Ishikawa (cell line): Measurements from ENCODE around the gene DYNLT2.

ENCODE experiments used
- CEBPB ChIP-seq: IDR thresholded peaks from 2 replicates; pipeline ENCODE4 v1.6.1; 2012
- CREB1 ChIP-seq: IDR thresholded peaks from 2 replicates; pipeline ENCODE4 v1.6.1; 2012; ENCODE audit warnings: low read depth
- EGR1 ChIP-seq: IDR thresholded peaks from 2 replicates; pipeline ENCODE4 v1.6.1; 2012
- EP300 ChIP-seq: IDR thresholded peaks from 2 replicates; pipeline ENCODE4 v1.6.1; 2012; ENCODE audit warnings: borderline replicate concordance
- FOXM1 ChIP-seq: IDR thresholded peaks from 2 replicates; pipeline ENCODE4 v1.6.1; 2012; ENCODE audit warnings: low read depth, borderline replicate concordance
- MAX ChIP-seq: IDR thresholded peaks from 2 replicates; pipeline ENCODE4 v1.6.1; 2012
- RAD21 ChIP-seq: IDR thresholded peaks from 2 replicates; pipeline ENCODE4 v1.6.1; 2012; ENCODE audit warnings: low read depth
- REST ChIP-seq: IDR thresholded peaks from 2 replicates; pipeline ENCODE4 v1.6.1; 2012; ENCODE audit warnings: low read depth, mild to moderate bottlenecking
- TAF1 ChIP-seq: IDR thresholded peaks from 2 replicates; pipeline ENCODE4 v1.6.1; 2012; ENCODE audit warnings: low read depth, mild to moderate bottlenecking
- TCF12 ChIP-seq: IDR thresholded peaks from 2 replicates; pipeline ENCODE4 v1.6.1; 2012; ENCODE audit warnings: low read depth
- YY1 ChIP-seq: IDR thresholded peaks from 2 replicates; pipeline ENCODE4 v1.6.1; 2012; ENCODE audit warnings: low read depth
- ZBTB7A ChIP-seq: IDR thresholded peaks from 2 replicates; pipeline ENCODE4 v1.6.1; 2012; ENCODE audit warnings: low read depth

GRCh38 chr6:169779896-169780295 lies 28.5 kb upstream of the DYNLT2 start:
- TF ChIP-seq CEBPB (no peak), RAD21 (no peak), MAX (no peak), REST (no peak), CREB1 (no peak), TCF12 (no peak), EP300 (no peak), YY1 (no peak), ZBTB7A (no peak), EGR1 (no peak), TAF1 (no peak), FOXM1 (no peak)
